IPS-20b (cell line): ENCODE results near the gene CNKSR3.

Experiments
- H3K27ac ChIP-seq: one replicate; pipeline ENCODE4 v1.5.1; 2013; ENCODE audit warnings: low read length
- H3K27me3 ChIP-seq: 2 replicates; pipeline ENCODE4 v1.6.1; 2013; ENCODE audit warnings: mild to moderate bottlenecking, low read length, inconsistent platforms; ENCODE audit not compliant: insufficient read depth
- H3K36me3 ChIP-seq: 2 replicates; pipeline ENCODE4 v1.6.1; 2013; ENCODE audit warnings: low read depth, mild to moderate bottlenecking, inconsistent platforms, low read length, moderate library complexity; ENCODE audit not compliant: insufficient read depth
- H3K4me1 ChIP-seq: 2 replicates; pipeline ENCODE4 v1.6.1; 2013; ENCODE audit warnings: mild to moderate bottlenecking, control low read depth, inconsistent platforms, low read length, moderate library complexity; ENCODE audit not compliant: insufficient read depth
- H3K4me3 ChIP-seq: 2 replicates; pipeline ENCODE4 v1.5.1; 2013; ENCODE audit warnings: mild to moderate bottlenecking, low read length, inconsistent platforms
- H3K9ac ChIP-seq: 2 replicates; pipeline ENCODE4 v1.6.1; 2013; ENCODE audit warnings: low read depth, mild to moderate bottlenecking, inconsistent platforms, low read length, moderate library complexity
- H3K9me3 ChIP-seq: 2 replicates; pipeline ENCODE4 v1.6.1; 2013; ENCODE audit warnings: mild to moderate bottlenecking, low read depth, low read length, inconsistent platforms; ENCODE audit not compliant: insufficient read depth

CNKSR3 gene

DNA sequence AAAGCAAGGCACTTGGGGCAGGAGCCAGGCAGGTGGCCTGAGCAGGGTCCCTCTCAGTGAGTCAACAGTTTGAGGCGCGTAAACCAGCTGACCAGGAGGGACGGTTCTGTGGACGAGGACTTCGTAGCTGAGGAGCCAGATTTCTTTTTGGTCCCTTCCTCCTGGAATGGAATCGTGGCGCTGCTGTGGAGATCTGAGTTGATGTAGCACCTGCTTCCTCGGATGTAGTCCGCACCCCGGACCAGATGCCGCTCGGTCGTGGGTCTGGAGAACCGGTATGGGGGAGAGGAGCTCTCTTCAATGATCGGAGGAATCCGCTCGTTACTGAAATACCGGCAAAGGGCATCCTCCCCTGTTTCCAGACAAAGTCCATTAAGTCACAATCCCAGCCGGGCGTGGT is 104.2 kb downstream of the CNKSR3 start:
- Histone ChIP-seq H3K4me1 (peaks cover 4% of the 10 kb centered on the region; the same call in 1 of the 2 replicates), H3K27ac (no peak overlapping the region), H3K27me3 (no peaks in the 10 kb centered on the region), H3K4me3 (no peak overlapping the region), H3K36me3 (0 out of 2 replicates have a peak, but pooled peaks cover 4% of the 10 kb centered on the region), H3K9ac (no peak overlapping the region), H3K9me3 (no peaks in the 10 kb centered on the region)

DNA sequence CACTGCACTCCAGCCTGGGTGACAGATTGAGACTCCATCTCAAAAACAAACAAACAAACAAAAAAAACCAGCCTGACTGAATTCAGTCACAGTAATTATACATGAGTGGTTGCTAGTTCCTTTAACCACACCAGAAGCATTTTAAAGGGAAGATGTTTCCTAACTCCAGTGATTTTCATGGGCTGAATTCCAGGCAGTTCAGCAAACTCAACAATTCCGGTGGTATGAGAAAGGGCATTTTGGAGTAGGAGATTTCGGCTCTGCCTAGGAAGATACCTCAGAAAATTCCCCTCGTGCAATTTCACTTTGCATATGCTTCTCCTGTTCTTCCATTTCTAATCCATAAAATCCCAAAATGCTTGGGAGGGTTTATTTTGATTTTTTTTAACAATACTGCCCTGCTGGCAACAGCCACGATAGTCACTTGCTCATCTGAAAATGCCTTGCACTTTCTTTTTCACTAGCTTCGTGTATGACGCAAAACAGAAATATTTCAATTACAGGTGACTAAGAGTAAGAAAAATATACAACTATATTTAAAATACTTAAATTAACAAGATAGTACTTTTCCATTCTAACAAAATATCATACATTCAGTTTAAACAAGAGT is 105.6 kb downstream of the CNKSR3 start:
- no peaks in the 10 kb centered on the region for H3K27me3 ChIP-seq
- no peak overlapping the region for H3K27ac ChIP-seq
- H3K9me3 ChIP-seq = no peaks in the 10 kb centered on the region
- H3K4me1 ChIP-seq = no peaks in the 10 kb centered on the region
- H3K9ac ChIP-seq = no peak overlapping the region
- H3K4me3 ChIP-seq = no peak overlapping the region
- 0 out of 2 replicates have a peak, but pooled peaks cover 4% of the 10 kb centered on the region for H3K36me3 ChIP-seq

- H3K27ac ChIP-seq = no peak overlapping the region
- no peak overlapping the region for H3K4me3 ChIP-seq
- no peaks in the 10 kb centered on the region for H3K9me3 ChIP-seq
- H3K9ac ChIP-seq = no peak overlapping the region
- no peaks in the 10 kb centered on the region for H3K27me3 ChIP-seq
- no peaks in the 10 kb centered on the region for H3K36me3 ChIP-seq
- H3K4me1 ChIP-seq = no peaks in the 10 kb centered on the region
Measured at GRCh38 chr6:154403788-154404187, 106.7 kb downstream of the CNKSR3 start.

DNA sequence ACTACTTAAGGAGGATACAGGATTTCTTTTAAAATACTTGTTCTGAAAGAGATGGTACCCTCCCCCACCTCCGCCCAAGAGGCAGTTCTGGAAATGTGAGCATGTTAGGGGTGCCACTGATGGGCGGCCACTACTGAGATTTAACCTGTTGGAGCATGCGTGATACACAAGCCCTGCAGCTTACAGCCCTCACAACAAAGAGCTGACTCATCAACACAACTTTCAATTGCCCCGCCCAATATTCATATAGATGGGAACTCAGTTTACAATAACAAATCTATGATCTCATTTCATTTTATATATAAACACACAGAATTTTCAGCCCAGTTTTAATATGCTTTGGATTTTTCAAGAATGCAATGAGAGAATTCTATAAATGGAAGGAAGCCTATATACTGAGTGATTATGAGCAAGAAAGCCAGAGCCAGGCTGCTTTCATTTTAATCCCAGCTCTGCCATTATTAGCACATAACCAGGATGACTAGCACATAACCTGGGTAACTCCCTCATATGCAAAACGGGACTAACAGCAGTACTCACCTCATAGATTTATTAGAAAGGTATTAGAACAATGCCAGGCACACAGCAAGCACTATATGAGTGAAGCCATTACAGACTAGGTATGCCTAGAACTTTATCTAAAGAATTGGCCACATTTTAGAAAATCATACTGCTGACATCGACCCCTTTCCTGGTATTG is 108.3 kb downstream of the CNKSR3 start:
- no peaks in the 10 kb centered on the region for H3K36me3 ChIP-seq
- no peak overlapping the region for H3K9ac ChIP-seq
- H3K27ac ChIP-seq = no peak overlapping the region
- H3K9me3 ChIP-seq = no peaks in the 10 kb centered on the region
- H3K4me1 ChIP-seq = no peaks in the 10 kb centered on the region
- H3K4me3 ChIP-seq = no peak overlapping the region
- H3K27me3 ChIP-seq = no peaks in the 10 kb centered on the region

GRCh38 chr6:154399097-154399496 is 111.4 kb downstream of the CNKSR3 start:
- Histone ChIP-seq H3K4me1 (no peaks in the 10 kb centered on the region), H3K9ac (no peak overlapping the region), H3K36me3 (no peaks in the 10 kb centered on the region), H3K4me3 (no peak overlapping the region), H3K27ac (no peak overlapping the region), H3K27me3 (no peaks in the 10 kb centered on the region), H3K9me3 (no peaks in the 10 kb centered on the region)

GRCh38 chr6:154397491-154398195 is 112.8 kb downstream of the CNKSR3 start:
- Histone ChIP-seq H3K9me3 (no peaks in the 10 kb centered on the region), H3K4me3 (no peak overlapping the region), H3K9ac (no peak overlapping the region), H3K27ac (no peak overlapping the region), H3K36me3 (no peaks in the 10 kb centered on the region), H3K4me1 (no peaks in the 10 kb centered on the region), H3K27me3 (no peaks in the 10 kb centered on the region)

- H3K4me1 ChIP-seq = no peaks in the 10 kb centered on the region
- no peaks in the 10 kb centered on the region for H3K27me3 ChIP-seq
- H3K9me3 ChIP-seq = no peaks in the 10 kb centered on the region
- no peak overlapping the region for H3K9ac ChIP-seq
- no peak overlapping the region for H3K27ac ChIP-seq
- no peaks in the 10 kb centered on the region for H3K36me3 ChIP-seq
- no peak overlapping the region for H3K4me3 ChIP-seq
Measured at GRCh38 chr6:154395878-154396277, 114.6 kb downstream of the CNKSR3 start.

DNA sequence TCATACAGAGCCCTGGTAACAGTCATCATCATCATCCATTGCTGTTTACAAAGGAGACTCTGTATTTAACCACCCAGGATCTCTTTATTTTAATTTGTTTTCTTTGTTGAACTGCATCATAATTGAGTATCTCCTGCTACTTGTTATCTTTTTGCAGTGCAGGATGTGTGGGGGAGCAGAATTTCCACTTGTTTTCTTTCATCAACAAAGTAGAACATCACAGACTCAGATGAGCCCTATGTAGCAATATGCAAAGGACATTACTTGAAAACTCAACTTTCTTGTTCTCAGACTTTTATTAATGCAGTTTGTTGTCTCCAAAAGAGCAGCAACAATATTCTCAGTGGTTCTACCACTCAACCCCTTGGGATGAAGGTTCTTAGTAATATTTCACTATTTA is 115.2 kb downstream of the CNKSR3 start:
- H3K27me3 ChIP-seq = no peaks in the 10 kb centered on the region
- no peak overlapping the region for H3K27ac ChIP-seq
- no peak overlapping the region for H3K4me3 ChIP-seq
- H3K9ac ChIP-seq = no peak overlapping the region
- H3K9me3 ChIP-seq = no peaks in the 10 kb centered on the region
- H3K36me3 ChIP-seq = no peaks in the 10 kb centered on the region
- no peaks in the 10 kb centered on the region for H3K4me1 ChIP-seq

- Histone ChIP-seq H3K4me3 (no peak overlapping the region), H3K9ac (no peak overlapping the region), H3K27ac (no peak overlapping the region), H3K4me1 (no peaks in the 10 kb centered on the region), H3K36me3 (no peaks in the 10 kb centered on the region), H3K27me3 (no peaks in the 10 kb centered on the region), H3K9me3 (no peaks in the 10 kb centered on the region; the same call in 1 of the 2 replicates)
Measured at GRCh38 chr6:154394571-154394970, 115.9 kb downstream of the CNKSR3 start.

- Histone ChIP-seq H3K27ac (no peak overlapping the region), H3K9ac (no peak overlapping the region), H3K9me3 (no peaks in the 10 kb centered on the region; the same call in 1 of the 2 replicates), H3K4me3 (no peak overlapping the region), H3K4me1 (no peaks in the 10 kb centered on the region), H3K36me3 (no peaks in the 10 kb centered on the region), H3K27me3 (no peaks in the 10 kb centered on the region)
Measured at GRCh38 chr6:154390034-154390433, 120.5 kb downstream of the CNKSR3 start.

- Histone ChIP-seq H3K4me3 (no peak overlapping the region), H3K4me1 (no peaks in the 10 kb centered on the region), H3K36me3 (no peaks in the 10 kb centered on the region), H3K9me3 (no peaks in the 10 kb centered on the region; the same call in 1 of the 2 replicates), H3K27me3 (no peaks in the 10 kb centered on the region), H3K9ac (no peak overlapping the region), H3K27ac (no peak overlapping the region)
Measured at GRCh38 chr6:154388803-154389202, 121.7 kb downstream of the CNKSR3 start.
